NCI-H82 treated with DMSO at 0.1 percent for 48 hours (cell line): ENCODE data around the gene NCAM1.

Experiments used
- DNase-seq: peaks from one replicate; lab custom pipeline; 2025; ENCODE audit not compliant: unreplicated experiment; lab: John Stamatoyannopoulos, UW

NCAM1 gene

GRCh38 chr11:113167599-113167998 is 206.4 kb downstream of the NCAM1 start:
- no peak for DNase-seq

GRCh38 chr11:113168354-113169342 is 207.4 kb downstream of the NCAM1 start:
- no peak for DNase-seq

GRCh38 chr11:113172382-113172951 is 211.2 kb downstream of the NCAM1 start:
- no peak for DNase-seq

- DNase-seq: no peak
Observed at GRCh38 chr11:113173126-113173525, 211.9 kb downstream of the NCAM1 start.

- no peak for DNase-seq
Observed at GRCh38 chr11:113174882-113175281, 213.7 kb downstream of the NCAM1 start.

GRCh38 chr11:113176599-113177360 is 215.6 kb downstream of the NCAM1 start:
- no peak for DNase-seq

GRCh38 chr11:113177671-113178070 is 216.5 kb downstream of the NCAM1 start:
- DNase-seq: no peak

- DNase-seq: no peak
Observed at GRCh38 chr11:113178381-113179070, 217.3 kb downstream of the NCAM1 start.

- DNase-seq: no peak
Observed at GRCh38 chr11:113179181-113179704, 218.0 kb downstream of the NCAM1 start.

- no peak for DNase-seq
Observed at GRCh38 chr11:113181094-113181493, 219.9 kb downstream of the NCAM1 start.

- no peak for DNase-seq
Observed at GRCh38 chr11:113182288-113182687, 221.1 kb downstream of the NCAM1 start.

- no peak for DNase-seq
Observed at GRCh38 chr11:113184498-113184897, 223.3 kb downstream of the NCAM1 start.

- no peak for DNase-seq
Observed at GRCh38 chr11:113188371-113188834, 227.2 kb downstream of the NCAM1 start.

- no peak for DNase-seq
Observed at GRCh38 chr11:113189909-113190667, 228.9 kb downstream of the NCAM1 start.

- DNase-seq: peak; percentile 32
Observed at GRCh38 chr11:113192121-113192925, 231.1 kb downstream of the NCAM1 start.

GRCh38 chr11:113193016-113193415 is 231.8 kb downstream of the NCAM1 start:
- no peak for DNase-seq

- DNase-seq: no peak
Observed at GRCh38 chr11:113193946-113194345, 232.7 kb downstream of the NCAM1 start.

GRCh38 chr11:113195728-113196127 is 234.5 kb downstream of the NCAM1 start:
- DNase-seq: no peak

- no peak for DNase-seq
Observed at GRCh38 chr11:113197446-113197845, 236.2 kb downstream of the NCAM1 start.
